Measurements from ENCODE around the gene SLA2. TPM values are rescaled to one million over a fixed set of nuclear protein-coding genes. Genes with fewer than 3 reads are reported as not detected.
"Not testable (repeated sequence)": the region's sequence is repeated elsewhere in the genome, so short reads cannot be mapped to it uniquely, and the experiment has no call there.

The SLA2 gene
- total RNA-seq, 8 experiments from 2014 or later: 0.22 to 0.81 (median 0.37) TPM

DNA sequence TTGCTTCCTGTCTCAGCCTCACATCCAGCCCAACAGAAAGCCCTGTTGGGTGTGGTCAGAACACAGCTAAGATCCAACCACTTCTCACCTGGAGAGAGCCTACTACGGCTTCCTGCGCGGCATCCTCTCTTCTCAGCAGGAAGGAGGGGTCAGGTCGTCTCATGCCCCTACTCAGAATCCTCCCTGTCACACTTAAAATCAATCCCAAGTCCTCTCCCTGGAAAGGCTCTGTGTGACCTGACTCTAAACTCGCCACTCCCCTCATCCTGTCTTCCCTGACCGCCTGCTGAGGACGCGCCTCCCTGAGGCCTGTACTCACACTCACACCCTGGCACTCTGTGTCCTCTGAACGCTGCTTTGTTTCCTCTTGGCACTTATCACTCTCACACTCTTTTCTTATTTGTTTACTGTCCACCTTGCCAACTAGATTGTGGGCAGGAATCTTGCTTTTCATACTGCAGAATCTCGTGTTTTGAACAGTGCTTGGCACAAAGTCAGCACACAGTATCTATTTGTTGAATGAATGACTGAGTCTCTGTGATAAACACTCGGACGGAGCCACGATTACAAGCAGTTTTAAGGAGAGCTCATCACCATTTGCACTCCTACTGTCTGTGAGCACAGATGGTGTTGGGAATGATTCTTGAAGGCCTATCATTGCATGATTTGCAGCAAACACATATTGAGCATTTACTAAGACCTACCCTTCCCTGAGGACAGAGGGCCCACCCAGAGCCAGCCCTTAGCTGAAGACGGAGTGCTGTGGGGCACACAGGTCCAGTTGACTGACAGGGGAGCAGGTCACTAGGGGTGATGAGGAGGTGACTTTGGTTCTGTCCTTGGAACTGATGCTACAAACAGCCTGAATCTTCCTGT is 21.7 kb downstream of the SLA2 start:
- in situ Hi-C loops (cut with MboI; ENCODE audit: low pct_unique_long_range_greater_than_20kb in 2 of 9, low sequenced_read_pairs in 9 of 9, unreplicated experiment in 9 of 9): no loop called here
- 5 to 86% (median 58%) methylated on average over 1 to 10 of the region's 14 CpGs; no CpG with 5 or more reads in 1 of the 10 experiments for WGBS, 10 experiments
- H3K27ac ChIP-seq: no peak overlapping the region

DNA sequence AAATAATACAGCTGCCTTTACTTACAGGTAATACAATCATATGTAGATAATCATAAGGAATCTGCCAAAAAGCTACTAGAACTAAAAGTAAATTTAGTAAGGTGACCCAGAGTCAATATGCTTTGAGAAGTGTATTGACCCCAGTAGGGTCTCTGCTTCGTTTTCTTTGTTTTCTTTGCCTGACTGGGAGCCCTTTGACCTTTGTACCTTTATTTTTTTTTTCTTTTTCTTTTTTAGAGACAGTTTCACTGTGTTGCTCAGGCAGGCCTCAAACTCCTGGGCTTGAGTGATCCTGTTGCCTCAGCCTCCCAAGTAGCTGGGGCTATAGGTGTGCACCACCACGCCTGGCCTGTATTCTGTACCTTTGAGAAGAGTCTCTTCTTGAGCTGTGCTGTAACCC is 22.6 kb downstream of the SLA2 start:
- in situ Hi-C loops (cut with MboI; ENCODE audit: low pct_unique_long_range_greater_than_20kb in 2 of 9, low sequenced_read_pairs in 9 of 9, unreplicated experiment in 9 of 9): no loop called here
- 40 to 94% (median 80%) methylated on average over 1 to 2 of the region's 2 CpGs; no CpG with 5 or more reads in 2 of the 10 experiments for WGBS, 10 experiments
- no peak overlapping the region for H3K27ac ChIP-seq
- no peak for ATAC-seq (replicated peaks in 6 of 8)
- H3K4me3 ChIP-seq: no peak overlapping the region
- no peaks in the 10 kb centered on the region for H3K4me1 ChIP-seq (replicated peaks in 1 of 2)

More for the DNA sequence above, 21.7 kb downstream of the SLA2 start:
- peak in 4 of 8 experiments; percentile 75 to 99 (median 82) for ATAC-seq (replicated peaks in 6 of 8)
- Histone ChIP-seq H3K4me1 (replicated peaks in 1 of 2) (no peaks in the 10 kb centered on the region), H3K4me3 (no peak overlapping the region)

DNA sequence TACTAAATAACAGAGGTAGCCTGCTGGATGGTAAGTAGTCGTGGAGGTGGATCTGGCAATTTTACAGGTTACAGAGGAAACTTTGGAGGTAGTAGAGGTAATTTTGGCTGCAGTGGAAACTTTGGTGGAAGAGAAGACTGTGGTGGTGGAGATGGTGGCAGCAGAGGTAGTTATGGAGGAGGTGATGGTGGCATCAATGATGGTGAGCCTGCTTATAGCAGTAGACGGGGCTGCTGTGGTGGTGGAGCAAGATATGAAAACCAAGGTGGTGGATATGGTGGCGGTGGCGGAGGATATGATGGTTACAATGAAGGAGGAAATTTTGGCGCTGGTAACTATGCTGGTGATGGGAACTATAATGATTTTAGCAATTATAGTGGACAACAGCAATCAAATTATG is 25.1 kb downstream of the SLA2 start:
- H3K27ac ChIP-seq: no peak overlapping the region
- H3K4me1 ChIP-seq (replicated peaks in 1 of 2): no peaks in the 10 kb centered on the region
- no peak overlapping the region for H3K4me3 ChIP-seq
- in situ Hi-C loops (cut with MboI; ENCODE audit: low pct_unique_long_range_greater_than_20kb in 2 of 9, low sequenced_read_pairs in 9 of 9, unreplicated experiment in 9 of 9): no loop called here
- 80 to 100% (median 93%) methylated on average over 1 to 5 of the region's 5 CpGs; no CpG with 5 or more reads in 2 of the 10 experiments for WGBS, 10 experiments
- no peak for ATAC-seq (replicated peaks in 6 of 8)

DNA sequence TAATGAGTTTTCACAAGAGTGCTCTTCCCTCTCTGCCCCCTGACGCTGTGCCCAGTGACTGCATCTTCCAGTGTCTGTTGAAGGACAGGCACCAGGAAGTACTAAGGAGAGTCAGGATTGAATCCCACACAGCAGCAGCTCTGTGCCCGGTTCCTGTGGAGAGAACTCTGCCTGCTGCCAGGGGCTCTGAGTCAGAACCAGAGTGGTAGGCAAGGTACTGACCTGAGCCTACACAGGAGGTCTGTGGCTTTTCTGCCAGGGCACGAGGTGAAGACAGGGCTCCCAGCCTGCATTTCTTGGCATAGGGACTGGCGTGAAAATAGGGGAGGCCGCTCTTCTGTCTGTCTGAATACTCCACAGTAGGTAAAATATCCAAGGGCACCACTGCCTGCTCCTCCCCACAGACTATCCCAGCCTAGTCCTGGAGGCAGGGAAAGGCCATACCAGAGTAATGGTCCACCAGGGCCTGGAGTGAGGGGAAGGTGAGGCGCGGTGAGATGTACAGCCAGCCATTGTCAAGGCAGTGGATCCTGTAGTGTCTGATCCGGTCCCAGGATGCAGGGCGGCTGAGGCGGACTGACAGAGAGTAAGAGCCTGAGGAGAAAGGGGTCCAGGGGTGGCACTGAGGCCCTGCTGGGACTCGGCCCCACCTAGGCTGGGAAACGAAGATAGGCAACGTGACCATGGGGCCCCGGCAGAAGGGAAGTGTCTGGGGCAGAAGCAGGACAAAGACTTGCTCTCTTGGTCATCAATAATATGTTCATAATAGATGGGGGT is 31.0 kb downstream of the SLA2 start:
- ATAC-seq (replicated peaks in 6 of 8): no peak
- in situ Hi-C loops (cut with MboI; ENCODE audit: low pct_unique_long_range_greater_than_20kb in 2 of 9, low sequenced_read_pairs in 9 of 9, unreplicated experiment in 9 of 9): no loop called here
- no peak overlapping the region for H3K4me3 ChIP-seq
- H3K27ac ChIP-seq: no peak overlapping the region
- 40 to 100% (median 92%) methylated on average over 1 to 8 of the region's 14 CpGs; no CpG with 5 or more reads in 2 of the 10 experiments for WGBS, 10 experiments
- no peaks in the 10 kb centered on the region for H3K4me1 ChIP-seq (replicated peaks in 1 of 2)

DNA sequence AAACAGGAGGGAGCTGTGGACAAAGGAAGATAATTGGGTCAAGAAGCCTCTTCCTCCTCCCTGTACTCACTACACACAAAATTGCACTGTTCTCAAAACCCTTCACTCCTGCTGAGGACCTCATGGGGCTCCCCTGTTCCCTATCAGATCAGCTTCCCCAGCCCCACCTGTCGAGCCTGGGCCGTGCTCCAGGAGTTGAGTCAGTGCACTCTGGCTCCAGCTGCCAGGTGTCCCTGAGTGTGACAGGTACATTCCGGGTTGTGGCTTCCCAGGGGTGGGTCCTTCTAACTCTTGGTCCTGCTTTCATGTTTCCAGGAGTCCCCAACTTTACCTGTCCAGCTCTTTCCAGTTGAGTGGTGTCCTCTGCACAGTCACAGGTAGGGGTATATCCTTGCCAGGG is 32.0 kb downstream of the SLA2 start:
- WGBS, 10 experiments: 71 to 87% methylated on average over 1 to 3 of the region's 3 CpGs; no CpG with 5 or more reads in 8 of the 10 experiments
- ATAC-seq (replicated peaks in 6 of 8): peak in 2 of 8 experiments; percentile 7 to 15
- Histone ChIP-seq H3K27ac (no peak overlapping the region), H3K4me1 (replicated peaks in 1 of 2) (no peaks in the 10 kb centered on the region), H3K4me3 (no peak overlapping the region)
- in situ Hi-C loops (cut with MboI; ENCODE audit: low pct_unique_long_range_greater_than_20kb in 2 of 9, low sequenced_read_pairs in 9 of 9, unreplicated experiment in 9 of 9): no loop called here

DNA sequence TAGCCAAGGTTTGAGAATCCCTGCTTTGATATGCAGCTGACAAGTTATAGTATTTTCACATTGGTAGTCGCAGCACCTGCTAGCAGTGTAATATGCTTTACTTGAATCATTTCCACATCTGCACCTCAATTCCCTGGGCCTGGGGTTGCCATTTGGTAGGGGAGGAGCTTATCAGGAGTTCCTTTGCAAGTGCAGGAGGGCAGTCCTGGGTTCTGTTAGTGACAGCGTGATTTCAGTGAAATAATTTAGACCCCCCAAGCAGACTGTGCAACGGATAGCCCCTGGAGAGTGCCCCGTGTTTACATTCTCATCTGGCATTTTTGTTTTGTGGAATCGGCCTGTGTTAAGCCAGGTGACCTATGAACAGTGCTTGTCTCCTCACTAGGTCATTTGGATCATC is 34.4 kb downstream of the SLA2 start:
- H3K4me1 ChIP-seq (replicated peaks in 1 of 2): peaks cover 3 to 4% of the 10 kb centered on the region in 2 donors
- 60 to 100% (median 87%) methylated on average over 1 to 4 of the region's 5 CpGs; no CpG with 5 or more reads in 2 of the 10 experiments for WGBS, 10 experiments
- no peak overlapping the region for H3K4me3 ChIP-seq
- H3K27ac ChIP-seq: no peak overlapping the region
- ATAC-seq (replicated peaks in 6 of 8): no peak
- in situ Hi-C loops (cut with MboI; ENCODE audit: low pct_unique_long_range_greater_than_20kb in 2 of 9, low sequenced_read_pairs in 9 of 9, unreplicated experiment in 9 of 9): no loop called here

DNA sequence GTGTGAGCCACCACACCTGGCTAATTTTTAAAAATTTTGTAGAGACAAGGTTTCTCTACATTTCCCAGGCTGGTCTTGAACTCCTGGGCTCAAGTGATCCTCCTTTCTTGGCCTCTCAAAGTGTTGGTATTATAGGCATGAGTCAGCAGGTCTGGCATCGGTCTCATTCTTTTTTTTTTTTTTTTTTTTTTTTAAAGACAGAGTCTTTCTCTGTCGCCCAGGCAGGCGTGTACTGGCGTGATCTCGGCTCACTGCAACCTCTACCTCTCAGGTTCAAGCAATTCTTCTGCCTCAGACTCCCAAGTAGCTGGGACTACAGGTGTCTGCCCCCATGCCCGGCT is 37.6 kb downstream of the SLA2 start:
- WGBS, 10 experiments: 68 to 100% (median 100%) methylated on average over 1 to 5 of the region's 6 CpGs; no CpG with 5 or more reads in 2 of the 10 experiments
- in situ Hi-C loops (cut with MboI; ENCODE audit: low pct_unique_long_range_greater_than_20kb in 2 of 9, low sequenced_read_pairs in 9 of 9, unreplicated experiment in 9 of 9); ATAC-seq (replicated peaks in 6 of 8): not testable (repeated sequence)

DNA sequence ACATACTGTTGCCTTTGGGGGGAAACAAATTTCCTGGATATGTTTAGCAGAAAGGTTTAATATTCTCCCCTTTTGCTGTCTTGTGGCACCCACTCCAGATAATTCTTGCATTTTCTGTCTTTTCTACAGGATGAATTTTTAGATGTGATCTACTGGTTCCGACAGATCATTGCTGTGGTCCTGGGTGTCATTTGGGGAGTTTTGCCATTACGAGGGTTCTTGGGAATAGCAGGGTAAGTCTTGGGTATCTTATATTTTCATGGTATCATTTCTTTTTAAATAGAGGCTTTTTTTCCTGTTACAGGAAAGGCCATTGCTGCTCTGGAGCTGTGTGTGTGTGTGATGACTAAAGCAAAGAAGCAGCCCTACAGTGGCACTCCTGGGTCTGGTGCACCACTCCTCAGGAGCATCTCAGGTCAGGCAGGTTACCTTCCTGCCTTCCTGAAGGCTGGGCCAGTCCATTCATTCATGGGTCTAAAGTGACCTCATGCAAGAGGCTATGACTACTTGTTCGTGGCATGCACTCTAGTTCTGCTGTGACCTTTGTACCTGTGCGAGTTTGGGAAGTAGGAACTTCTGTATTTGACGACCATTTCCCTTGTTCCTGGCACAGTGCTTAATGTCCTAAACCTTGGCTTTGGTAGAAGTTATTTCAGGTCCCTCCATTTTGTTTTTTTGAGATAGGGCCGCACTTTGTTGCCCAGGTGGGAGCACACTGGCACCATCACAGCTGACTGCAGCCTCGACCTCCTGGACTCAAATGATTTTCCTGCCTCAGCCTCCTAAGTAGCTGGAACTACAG is 38.2 kb downstream of the SLA2 start:
- in situ Hi-C loops (cut with MboI; ENCODE audit: low pct_unique_long_range_greater_than_20kb in 2 of 9, low sequenced_read_pairs in 9 of 9, unreplicated experiment in 9 of 9): no loop called here
- Histone ChIP-seq H3K4me1 (replicated peaks in 1 of 2) (peaks cover 9% of the 10 kb centered on the region in 2 donors), H3K27ac (no peak overlapping the region), H3K4me3 (no peak overlapping the region)
- ATAC-seq (replicated peaks in 6 of 8): no peak
- WGBS, 10 experiments: 73 to 100% (median 90%) methylated on average over 1 to 5 of the region's 7 CpGs; no CpG with 5 or more reads in 2 of the 10 experiments

More for the DNA sequence above, 37.6 kb downstream of the SLA2 start:
- H3K27ac ChIP-seq; H3K4me1 ChIP-seq (replicated peaks in 1 of 2); H3K4me3 ChIP-seq: not testable (repeated sequence)

DNA sequence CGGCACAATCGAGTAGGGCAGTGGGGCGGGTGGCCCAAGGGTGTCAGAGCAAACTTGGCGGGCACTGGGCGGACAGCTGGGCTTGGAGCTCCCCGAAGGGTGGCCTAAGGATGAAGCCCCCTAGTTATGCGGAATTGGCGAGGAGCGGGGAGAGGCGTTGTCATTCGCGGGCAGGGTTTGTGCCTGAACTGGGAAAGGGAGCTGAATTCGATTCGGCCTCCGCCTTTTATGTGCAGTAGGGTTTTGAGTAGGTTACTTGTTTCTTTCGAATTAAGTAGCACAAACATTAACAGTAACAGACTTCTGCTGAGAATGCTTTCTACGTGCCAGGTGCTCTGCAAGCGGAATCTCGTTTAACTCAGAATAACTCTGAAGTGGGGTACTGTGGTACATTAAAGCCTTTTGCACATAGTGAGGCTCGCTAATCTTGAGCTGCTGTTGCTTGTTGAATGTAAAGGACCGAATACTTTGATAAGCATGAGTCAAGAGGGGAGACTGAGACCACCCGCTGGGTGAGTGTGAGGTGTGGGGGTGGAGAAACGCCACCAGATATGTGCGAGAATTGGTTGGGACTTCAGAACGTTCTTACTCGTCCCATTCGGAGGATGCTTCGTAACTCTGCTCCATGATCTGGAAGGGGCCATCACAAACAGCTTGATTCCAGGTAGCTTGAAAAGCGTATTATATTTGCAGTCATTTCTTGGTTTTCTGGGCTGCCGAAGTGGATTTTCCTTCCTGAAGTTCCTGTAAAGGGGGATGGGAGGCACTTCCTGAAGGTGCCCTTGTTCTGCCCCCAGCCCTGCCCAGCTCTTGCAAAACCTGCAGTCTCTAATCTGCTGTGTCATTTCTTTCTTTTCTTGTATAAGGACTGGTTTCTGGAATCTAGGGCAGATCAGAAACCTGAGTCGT is 39.6 kb downstream of the SLA2 start:
- 0 to 37% (median 4%) methylated on average over 3 to 15 of the region's 31 CpGs; no CpG with 5 or more reads in 1 of the 10 experiments for WGBS, 10 experiments
- in situ Hi-C loops (cut with MboI; ENCODE audit: low pct_unique_long_range_greater_than_20kb in 2 of 9, low sequenced_read_pairs in 9 of 9, unreplicated experiment in 9 of 9): no loop called here
- H3K4me3 ChIP-seq: peak overlapping the region; percentile 65 to 93 (median 86)

DNA sequence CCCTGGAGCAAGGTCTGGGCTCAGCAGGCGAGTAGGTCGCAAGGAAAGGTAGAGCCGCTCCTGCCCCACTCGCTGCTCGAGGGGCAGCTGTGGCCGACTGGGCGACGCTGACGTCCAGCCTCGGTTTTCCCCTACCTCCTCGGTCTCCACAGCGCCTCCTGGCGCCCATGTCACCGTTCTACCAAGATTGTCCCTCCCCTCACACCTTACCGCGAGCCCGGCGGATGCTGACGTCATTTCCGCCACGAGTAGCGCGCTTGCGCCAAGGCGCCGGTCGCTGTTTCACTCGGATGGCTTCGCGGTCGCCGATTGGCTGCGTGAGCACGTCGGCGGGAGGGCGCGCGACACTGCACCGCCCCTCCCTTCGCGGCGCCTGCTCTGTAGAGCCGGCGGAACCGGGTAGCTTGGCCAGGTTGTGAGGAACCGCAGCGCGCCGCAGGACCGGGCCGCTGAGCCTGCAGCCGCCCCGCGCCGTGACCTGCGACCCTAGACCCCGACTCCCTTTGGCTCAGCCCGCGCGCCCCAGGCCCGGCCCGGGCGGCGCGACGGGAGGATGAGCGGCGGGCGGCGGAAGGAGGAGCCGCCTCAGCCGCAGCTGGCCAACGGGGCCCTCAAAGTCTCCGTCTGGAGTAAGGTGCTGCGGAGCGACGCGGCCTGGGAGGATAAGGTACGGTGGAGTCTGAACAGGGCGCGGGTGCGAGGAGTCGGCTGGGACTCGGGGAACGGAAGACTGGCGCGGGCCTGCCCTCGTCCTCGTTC is 40.4 kb downstream of the SLA2 start, which contains the start of gene RAB5IF:
Gene RAB5IF (plus strand): TSS at position 381 of the 759 bp plus-strand sequence. CDS start 173 bp downstream, at position 554.
- peak within 1 kb of the TSS; percentile 68 to 87 for H3K27ac ChIP-seq
- in situ Hi-C loops (cut with MboI; ENCODE audit: low pct_unique_long_range_greater_than_20kb in 2 of 9, low sequenced_read_pairs in 9 of 9, unreplicated experiment in 9 of 9): no loop called here
- H3K4me3 ChIP-seq: peak within 1 kb of the TSS; percentile 65 to 93 (median 86)
- peaks cover 9% of the 10 kb centered on the region in 2 donors for H3K4me1 ChIP-seq (replicated peaks in 1 of 2)
- WGBS, 10 experiments: 0 to 16% (median 0%) methylated on average over 1 to 8 of the region's 90 CpGs; no CpG with 5 or more reads in 4 of the 10 experiments
- peak; percentile 89 to 97 (median 93) for ATAC-seq (replicated peaks in 6 of 8)

More for the DNA sequence above, 39.6 kb downstream of the SLA2 start:
- H3K27ac ChIP-seq: peak overlapping the region; percentile 68 to 85
- ATAC-seq (replicated peaks in 6 of 8): no peak
- peaks cover 9% of the 10 kb centered on the region in 2 donors for H3K4me1 ChIP-seq (replicated peaks in 1 of 2)

DNA sequence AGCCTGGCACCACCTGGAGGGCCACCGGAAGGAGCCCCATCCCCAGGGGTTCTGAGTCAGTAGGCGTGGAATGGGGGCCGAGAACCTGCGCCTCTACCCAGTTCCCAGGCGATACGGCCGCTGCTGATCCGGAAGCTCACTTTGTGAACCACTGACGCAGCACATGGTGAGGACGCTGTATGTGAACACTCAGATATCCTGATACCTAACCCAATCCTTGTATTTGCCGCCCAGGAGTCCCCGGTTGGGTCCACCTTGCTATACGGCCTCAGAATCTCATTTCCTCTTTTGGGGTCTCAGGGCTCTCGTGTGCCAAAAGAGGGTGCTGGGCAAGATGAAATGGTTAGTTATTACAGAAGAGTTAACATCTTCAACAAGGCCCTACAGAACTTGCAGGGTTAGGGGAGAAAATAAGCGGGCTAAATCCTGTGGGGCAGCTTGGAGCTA is 41.0 kb downstream of the SLA2 start:
- peaks cover 9% of the 10 kb centered on the region in 2 donors for H3K4me1 ChIP-seq (replicated peaks in 1 of 2)
- peak overlapping the region; percentile 12 to 93 (median 27) for H3K4me3 ChIP-seq
- 47 to 92% (median 77%) methylated on average over 2 to 13 of the region's 15 CpGs; no CpG with 5 or more reads in 5 of the 10 experiments for WGBS, 10 experiments
- peak overlapping the region; percentile 68 to 87 for H3K27ac ChIP-seq
- in situ Hi-C loops (cut with MboI; ENCODE audit: low pct_unique_long_range_greater_than_20kb in 2 of 9, low sequenced_read_pairs in 9 of 9, unreplicated experiment in 9 of 9): no loop called here
- peak in 1 of 8 experiments; percentile 0 for ATAC-seq (replicated peaks in 6 of 8)
